ENCODE measurements around the gene MED13L.

DNA sequence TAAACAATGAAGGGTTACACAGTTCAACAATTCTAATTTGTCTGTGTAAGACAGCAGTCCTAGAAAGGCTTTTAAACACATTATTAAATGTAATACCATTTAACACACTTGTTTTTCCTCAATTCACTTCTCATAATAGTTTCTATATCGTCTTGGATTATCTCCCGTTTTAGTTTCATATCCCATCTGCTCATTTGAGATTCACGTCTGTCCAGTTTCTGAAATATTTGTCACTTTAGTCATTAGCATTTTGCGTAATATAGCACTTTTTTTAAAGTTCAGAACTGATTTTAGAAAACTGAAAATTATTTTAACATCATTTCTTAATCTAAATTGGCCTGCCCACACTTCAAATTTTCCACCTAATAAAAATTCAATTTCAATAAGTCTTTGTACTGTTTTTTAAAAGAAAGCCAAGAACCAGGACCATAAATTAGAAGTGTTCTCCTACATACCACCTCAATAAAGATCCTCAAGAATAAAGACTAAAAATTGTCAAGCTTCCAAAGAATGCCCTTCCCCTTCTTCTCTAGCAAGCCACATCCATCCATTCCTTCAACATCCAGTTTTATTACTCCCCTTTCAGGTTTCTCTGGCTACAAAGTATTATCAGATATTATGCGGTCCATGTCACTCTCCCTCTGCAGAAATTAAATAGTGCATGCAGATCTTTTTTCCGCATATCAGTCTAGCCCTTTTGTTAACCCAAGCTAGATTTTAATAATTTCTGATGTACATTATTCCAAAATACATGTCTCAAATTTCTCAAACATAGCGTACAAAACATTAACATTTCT, 11.9 kb downstream of the MED13L start:
- TF ChIP-seq, protein P1, sequence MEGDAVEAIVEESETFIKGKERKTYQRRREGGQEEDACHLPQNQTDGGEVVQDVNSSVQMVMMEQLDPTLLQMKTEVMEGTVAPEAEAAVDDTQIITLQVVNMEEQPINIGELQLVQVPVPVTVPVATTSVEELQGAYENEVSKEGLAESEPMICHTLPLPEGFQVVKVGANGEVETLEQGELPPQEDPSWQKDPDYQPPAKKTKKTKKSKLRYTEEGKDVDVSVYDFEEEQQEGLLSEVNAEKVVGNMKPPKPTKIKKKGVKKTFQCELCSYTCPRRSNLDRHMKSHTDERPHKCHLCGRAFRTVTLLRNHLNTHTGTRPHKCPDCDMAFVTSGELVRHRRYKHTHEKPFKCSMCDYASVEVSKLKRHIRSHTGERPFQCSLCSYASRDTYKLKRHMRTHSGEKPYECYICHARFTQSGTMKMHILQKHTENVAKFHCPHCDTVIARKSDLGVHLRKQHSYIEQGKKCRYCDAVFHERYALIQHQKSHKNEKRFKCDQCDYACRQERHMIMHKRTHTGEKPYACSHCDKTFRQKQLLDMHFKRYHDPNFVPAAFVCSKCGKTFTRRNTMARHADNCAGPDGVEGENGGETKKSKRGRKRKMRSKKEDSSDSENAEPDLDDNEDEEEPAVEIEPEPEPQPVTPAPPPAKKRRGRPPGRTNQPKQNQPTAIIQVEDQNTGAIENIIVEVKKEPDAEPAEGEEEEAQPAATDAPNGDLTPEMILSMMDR (IDR thresholded peaks at IDR 0.05), result no peak
- TF ChIP-seq RFX5 (IDR thresholded peaks at IDR 0.05; ENCODE audit: low read length) (no peak), CHD2 (IDR thresholded peaks at IDR 0.05; ENCODE audit: low read length, partially characterized antibody) (no peak), NRF1 (IDR thresholded peaks at IDR 0.05; ENCODE audit: low read depth, low read length) (no peak), POLR2AphosphoS5 (IDR thresholded peaks at IDR 0.05; ENCODE audit: low read depth, low read length) (no peak), JUND (IDR thresholded peaks at IDR 0.05) (no peak)
- TF ChIP-seq, protein P2, sequence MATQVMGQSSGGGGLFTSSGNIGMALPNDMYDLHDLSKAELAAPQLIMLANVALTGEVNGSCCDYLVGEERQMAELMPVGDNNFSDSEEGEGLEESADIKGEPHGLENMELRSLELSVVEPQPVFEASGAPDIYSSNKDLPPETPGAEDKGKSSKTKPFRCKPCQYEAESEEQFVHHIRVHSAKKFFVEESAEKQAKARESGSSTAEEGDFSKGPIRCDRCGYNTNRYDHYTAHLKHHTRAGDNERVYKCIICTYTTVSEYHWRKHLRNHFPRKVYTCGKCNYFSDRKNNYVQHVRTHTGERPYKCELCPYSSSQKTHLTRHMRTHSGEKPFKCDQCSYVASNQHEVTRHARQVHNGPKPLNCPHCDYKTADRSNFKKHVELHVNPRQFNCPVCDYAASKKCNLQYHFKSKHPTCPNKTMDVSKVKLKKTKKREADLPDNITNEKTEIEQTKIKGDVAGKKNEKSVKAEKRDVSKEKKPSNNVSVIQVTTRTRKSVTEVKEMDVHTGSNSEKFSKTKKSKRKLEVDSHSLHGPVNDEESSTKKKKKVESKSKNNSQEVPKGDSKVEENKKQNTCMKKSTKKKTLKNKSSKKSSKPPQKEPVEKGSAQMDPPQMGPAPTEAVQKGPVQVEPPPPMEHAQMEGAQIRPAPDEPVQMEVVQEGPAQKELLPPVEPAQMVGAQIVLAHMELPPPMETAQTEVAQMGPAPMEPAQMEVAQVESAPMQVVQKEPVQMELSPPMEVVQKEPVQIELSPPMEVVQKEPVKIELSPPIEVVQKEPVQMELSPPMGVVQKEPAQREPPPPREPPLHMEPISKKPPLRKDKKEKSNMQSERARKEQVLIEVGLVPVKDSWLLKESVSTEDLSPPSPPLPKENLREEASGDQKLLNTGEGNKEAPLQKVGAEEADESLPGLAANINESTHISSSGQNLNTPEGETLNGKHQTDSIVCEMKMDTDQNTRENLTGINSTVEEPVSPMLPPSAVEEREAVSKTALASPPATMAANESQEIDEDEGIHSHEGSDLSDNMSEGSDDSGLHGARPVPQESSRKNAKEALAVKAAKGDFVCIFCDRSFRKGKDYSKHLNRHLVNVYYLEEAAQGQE (IDR thresholded peaks at IDR 0.05; ENCODE audit: low read depth, low read length), result no peak

Measured in SK-N-SH (cell line).